Vagina (tissue), 2 donors: ENCODE measurements around the gene PLPPR5.

Experiments
- POLR2A ChIP-seq, 2 donors: fragments of 450-650 bp; IDR thresholded peaks; one replicate each; pipeline ENCODE4 v1.6.1; 2017; ENCODE audit warnings: antibody characterized with exemption in 2 of 2, mild to moderate bottlenecking in 2 of 2, moderate library complexity in 2 of 2
- POLR2AphosphoS5 ChIP-seq, 2 donors: sonication (generic); formaldehyde crosslinking; IDR thresholded peaks; one replicate each; pipeline ENCODE4 v1.9.0; 2017; ENCODE audit warnings: antibody characterized with exemption in 2 of 2, mild to moderate bottlenecking in 2 of 2, low read depth in 1 of 2; ENCODE audit not compliant: insufficient read depth in 1 of 2
- TF ChIP-seq, protein P1 (sequence below), 3 experiments: fragments of 450-650 bp in 2 of 3; fragments of 200-600 bp in 1 of 3; sonication (generic) in 1 of 3; IDR thresholded peaks; one replicate each; pipeline ENCODE4 v1.5.1; 2017 to 2019; ENCODE audit warnings: antibody characterized with exemption in 3 of 3, mild to moderate bottlenecking in 2 of 3, moderate library complexity in 2 of 3

DNA sequence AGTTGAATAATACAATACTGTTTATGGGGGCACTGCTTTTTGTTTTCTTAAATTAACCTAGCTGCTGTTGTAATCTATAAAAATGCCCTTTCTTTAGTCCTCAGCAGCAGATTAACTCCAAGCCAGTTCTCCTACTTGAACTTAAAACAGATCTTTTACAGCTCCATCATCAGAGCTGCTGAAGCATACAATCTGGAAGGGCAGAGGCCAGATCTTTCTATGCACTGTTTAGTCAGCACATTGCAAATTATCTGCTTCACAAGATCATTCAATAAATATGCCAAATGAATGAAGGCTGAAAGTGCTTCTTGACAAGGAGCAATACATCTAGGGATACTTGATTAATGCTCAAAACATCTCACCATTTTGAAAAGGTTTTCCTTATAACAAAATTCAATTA is 115.8 kb downstream of the PLPPR5 start:
- TF ChIP-seq, protein P1, sequence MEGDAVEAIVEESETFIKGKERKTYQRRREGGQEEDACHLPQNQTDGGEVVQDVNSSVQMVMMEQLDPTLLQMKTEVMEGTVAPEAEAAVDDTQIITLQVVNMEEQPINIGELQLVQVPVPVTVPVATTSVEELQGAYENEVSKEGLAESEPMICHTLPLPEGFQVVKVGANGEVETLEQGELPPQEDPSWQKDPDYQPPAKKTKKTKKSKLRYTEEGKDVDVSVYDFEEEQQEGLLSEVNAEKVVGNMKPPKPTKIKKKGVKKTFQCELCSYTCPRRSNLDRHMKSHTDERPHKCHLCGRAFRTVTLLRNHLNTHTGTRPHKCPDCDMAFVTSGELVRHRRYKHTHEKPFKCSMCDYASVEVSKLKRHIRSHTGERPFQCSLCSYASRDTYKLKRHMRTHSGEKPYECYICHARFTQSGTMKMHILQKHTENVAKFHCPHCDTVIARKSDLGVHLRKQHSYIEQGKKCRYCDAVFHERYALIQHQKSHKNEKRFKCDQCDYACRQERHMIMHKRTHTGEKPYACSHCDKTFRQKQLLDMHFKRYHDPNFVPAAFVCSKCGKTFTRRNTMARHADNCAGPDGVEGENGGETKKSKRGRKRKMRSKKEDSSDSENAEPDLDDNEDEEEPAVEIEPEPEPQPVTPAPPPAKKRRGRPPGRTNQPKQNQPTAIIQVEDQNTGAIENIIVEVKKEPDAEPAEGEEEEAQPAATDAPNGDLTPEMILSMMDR (IDR thresholded peaks at IDR 0.05), result no peak
- TF ChIP-seq POLR2AphosphoS5 (IDR thresholded peaks at IDR 0.05; ENCODE audit: insufficient read depth in 1 of 2, low read depth in 1 of 2) (no peak), POLR2A (IDR thresholded peaks at IDR 0.05) (no peak)
